Caco-2 (cell line): ENCODE data around the gene HEXB. TPM values are rescaled to one million over a fixed set of nuclear protein-coding genes. Genes with fewer than 3 reads are reported as not detected.

Experiments
- BruUV-seq: library from RNA; stranded (reverse); fragments of 400-500 nt; replicated peaks from 2 replicates; lab custom pipeline; 2021; lab: Mats Ljungman, UMichigan
- CTCF ChIA-PET: fragments of 300-600 bp; sonication (Branson Sonifier 250); formaldehyde crosslinking; loops from one replicate; lab custom pipeline; 2022; ENCODE audit warnings: antibody characterized with exemption; lab: Charles Lee
- POLR2A ChIA-PET: fragments of 300-600 bp; sonication (Branson Sonifier 250); formaldehyde crosslinking; loops from one replicate; lab custom pipeline; 2022; ENCODE audit warnings: antibody characterized with exemption; lab: Charles Lee
- DNase-seq, 2 experiments: peaks; one replicate each; pipeline versions ENCODE4 v3.0.0 to v3.0.0-alpha.2; 2020 to 2022
- H3K27me3 ChIP-seq: replicated peaks from 2 replicates; pipeline ENCODE4 v1.6.0; 2011; ENCODE audit warnings: low read length; ENCODE audit not compliant: control insufficient read depth, insufficient read depth
- H3K36me3 ChIP-seq: 2 replicates; pipeline ENCODE4 v1.5.1; 2011; ENCODE audit warnings: low read length; ENCODE audit not compliant: control insufficient read depth, insufficient read depth
- H3K4me1 ChIP-seq: fragments of 250-450 bp; sonication (Bioruptor Pico); 2 replicates; pipeline ENCODE4 v1.5.1; 2020; ENCODE audit warnings: mild to moderate bottlenecking
- H3K4me3 ChIP-seq: 2 replicates; pipeline ENCODE4 v1.5.1; 2011; ENCODE audit warnings: low read depth, mild to moderate bottlenecking, control low read depth, low read length
- H3K9me3 ChIP-seq: fragments of 250-450 bp; sonication (Bioruptor Pico); 2 replicates; pipeline ENCODE4 v1.5.1; 2020; ENCODE audit warnings: mild to moderate bottlenecking, moderate library complexity
- H3K27ac Mint-ChIP-seq: one replicate; pipeline ENCODE4 v1.8.0; 2022; ENCODE audit warnings: mixed read lengths; ENCODE audit not compliant: unreplicated experiment
- H3K27me3 Mint-ChIP-seq: one replicate; pipeline ENCODE4 v1.8.0; 2022; ENCODE audit warnings: mixed read lengths; ENCODE audit not compliant: insufficient read depth, unreplicated experiment
- H3K36me3 Mint-ChIP-seq: one replicate; pipeline ENCODE4 v1.8.0; 2022; ENCODE audit warnings: mild to moderate bottlenecking, mixed read lengths; ENCODE audit not compliant: insufficient read depth, unreplicated experiment
- H3K4me1 Mint-ChIP-seq: one replicate; pipeline ENCODE4 v1.8.0; 2022; ENCODE audit warnings: low read depth, mixed read lengths; ENCODE audit not compliant: unreplicated experiment
- H3K4me3 Mint-ChIP-seq: one replicate; pipeline ENCODE4 v1.8.0; 2022; ENCODE audit warnings: mild to moderate bottlenecking, moderate library complexity, mixed read lengths; ENCODE audit not compliant: unreplicated experiment
- H3K9me3 Mint-ChIP-seq: one replicate; pipeline ENCODE4 v1.8.0; 2022; ENCODE audit warnings: mixed read lengths; ENCODE audit not compliant: unreplicated experiment
- CTCF ChIP-seq, 2 experiments: fragments of 200-600 bp in 1 of 2; IDR thresholded peaks; 1 replicate in 1 of 2; 2 replicates in 1 of 2; pipeline versions ENCODE4 v1.5.1 to v1.8.0; 2011 to 2022; ENCODE audit warnings: antibody characterized with exemption in 1 of 2, control low read depth in 1 of 2, inconsistent platforms in 1 of 2, low read depth in 1 of 2, low read length in 1 of 2, mild to moderate bottlenecking in 1 of 2, moderate library complexity in 1 of 2; ENCODE audit not compliant: insufficient read depth in 1 of 2, severe bottlenecking in 1 of 2, unreplicated experiment in 1 of 2
- intact Hi-C: fragments of 100-400 bp; cut with micrococcal nuclease; formaldehyde crosslinking; loops from one replicate; pipeline ENCODE4 v1.10.0; 2022; ENCODE audit not compliant: unreplicated experiment
- total RNA-seq: library from RNA; stranded (reverse); gene quantifications from 2 replicates; pipeline ENCODE4 v1.2.3, GENCODE V29; 2022

The HEXB gene
- total RNA-seq, 1 experiment from 2014 or later = 217 TPM

- POLR2A ChIA-PET = no interaction called here
- peaks cover 6% of the 10 kb centered on the region for H3K4me1 Mint-ChIP-seq
- Histone ChIP-seq H3K27me3 (no peaks in the 10 kb centered on the region; the same call in 1 of the 2 replicates), H3K9me3 (no peaks in the 10 kb centered on the region), H3K4me1 (peaks cover 6% of the 10 kb centered on the region; the same call in 1 of the 2 replicates), H3K36me3 (no peaks in the 10 kb centered on the region), H3K4me3 (no peak overlapping the region)
- no peak for DNase-seq
- H3K4me3 Mint-ChIP-seq = no peak overlapping the region
- peaks cover 9% of the 10 kb centered on the region for H3K9me3 Mint-ChIP-seq
- CTCF ChIA-PET = no interaction called here
- BruUV-seq = no TSS peak
- TF ChIP-seq CTCF (IDR thresholded peaks at IDR 0.05; ENCODE audit: insufficient read depth in 1 of 2, low read depth in 1 of 2, low read length in 1 of 2, severe bottlenecking in 1 of 2, unreplicated experiment in 1 of 2) = no peak
- H3K27ac Mint-ChIP-seq = no peak overlapping the region
- H3K27me3 Mint-ChIP-seq = no peaks in the 10 kb centered on the region
- H3K36me3 Mint-ChIP-seq = no peaks in the 10 kb centered on the region
- intact Hi-C loops = no loop called here
Measured at GRCh38 chr5:74657165-74657564, 27.9 kb upstream of the HEXB start.

- ChIA-PET CTCF (no interaction called here), POLR2A (no interaction called here)
- Mint-ChIP-seq H3K27ac (no peak overlapping the region), H3K27me3 (no peaks in the 10 kb centered on the region), H3K9me3 (peaks cover 9% of the 10 kb centered on the region), H3K4me1 (no peaks in the 10 kb centered on the region), H3K36me3 (no peaks in the 10 kb centered on the region), H3K4me3 (no peak overlapping the region)
- intact Hi-C loops = no loop called here
- H3K27me3 ChIP-seq = no peaks in the 10 kb centered on the region; the same call in 1 of the 2 replicates
- no peak for DNase-seq
- no peaks in the 10 kb centered on the region for H3K36me3 ChIP-seq
- peaks cover 3% of the 10 kb centered on the region; the same call in 1 of the 2 replicates for H3K4me1 ChIP-seq
- no peaks in the 10 kb centered on the region for H3K9me3 ChIP-seq
- H3K4me3 ChIP-seq = no peak overlapping the region
- no TSS peak for BruUV-seq
- no peak for TF ChIP-seq CTCF (IDR thresholded peaks at IDR 0.05; ENCODE audit: insufficient read depth in 1 of 2, low read depth in 1 of 2, low read length in 1 of 2, severe bottlenecking in 1 of 2, unreplicated experiment in 1 of 2)
Measured at GRCh38 chr5:74659172-74659571, 25.9 kb upstream of the HEXB start.

DNA sequence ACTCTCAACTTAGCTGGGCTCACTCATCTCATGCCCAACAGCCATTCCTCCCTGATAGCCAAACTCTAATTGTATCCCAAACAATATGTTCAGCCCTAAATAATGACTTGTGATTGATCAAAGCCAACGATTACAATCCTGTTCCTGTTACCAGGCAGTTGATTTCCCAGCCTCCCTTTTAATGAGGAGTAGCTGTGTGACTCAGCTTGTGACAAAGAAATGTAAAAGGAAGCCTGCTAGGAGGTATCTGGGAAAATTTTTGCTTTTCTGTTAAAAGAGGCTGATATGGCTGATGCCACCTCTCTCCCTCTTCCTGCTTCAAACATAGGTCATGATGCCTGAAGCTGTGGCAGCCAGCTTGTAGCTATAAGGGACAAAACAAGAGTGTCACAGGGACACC, 24.9 kb upstream of the HEXB start:
- no peaks in the 10 kb centered on the region for H3K36me3 ChIP-seq
- Mint-ChIP-seq H3K4me1 (no peaks in the 10 kb centered on the region), H3K27me3 (no peaks in the 10 kb centered on the region), H3K9me3 (peaks cover 9% of the 10 kb centered on the region), H3K27ac (no peak overlapping the region), H3K36me3 (no peaks in the 10 kb centered on the region), H3K4me3 (no peak overlapping the region)
- no peaks in the 10 kb centered on the region for H3K9me3 ChIP-seq
- ChIA-PET CTCF (no interaction called here), POLR2A (no interaction called here)
- intact Hi-C loops = no loop called here
- H3K4me1 ChIP-seq = no peaks in the 10 kb centered on the region
- no peak for DNase-seq
- no peaks in the 10 kb centered on the region; the same call in 1 of the 2 replicates for H3K27me3 ChIP-seq
- TF ChIP-seq CTCF (IDR thresholded peaks at IDR 0.05; ENCODE audit: insufficient read depth in 1 of 2, low read depth in 1 of 2, low read length in 1 of 2, severe bottlenecking in 1 of 2, unreplicated experiment in 1 of 2) = no peak
- no peak overlapping the region for H3K4me3 ChIP-seq
- BruUV-seq = no TSS peak
